Stimulated activated naive CD8-positive, alpha-beta T cell treated with anti-CD3 and anti-CD28 coated beads, Interleukin-15, Interleukin-2, amounts not matched to agents 100 U/mL and 50 U/mL, for 24 hours (primary cell): ENCODE results near the gene LRRC41.
"Not testable (repeated sequence)": the region's sequence is repeated elsewhere in the genome, so short reads cannot be mapped to it uniquely, and the experiment has no call there.

ENCODE experiments used
- ATAC-seq: fragments of 150-1000 bp; cut with Tn5 transposase; one replicate; pipeline ENCODE4 v1.10.0; 2021
- DNase-seq: peaks from one replicate; pipeline ENCODE4 v3.0.0; 2021

The LRRC41 gene

GRCh38 chr1:46303038-46303871 is at the start of gene LRRC41, which contains the start of gene UQCRH:
Gene LRRC41, minus strand, starts transcription at chr1:46303616. Its CDS starts 294 bp downstream, at chr1:46303322.
Gene UQCRH, plus strand, starts transcription at chr1:46303698. Its CDS starts 69 bp downstream, at chr1:46303767.
- ATAC-seq = peak; percentile 84
- DNase-seq = peak; percentile 92

DNA sequence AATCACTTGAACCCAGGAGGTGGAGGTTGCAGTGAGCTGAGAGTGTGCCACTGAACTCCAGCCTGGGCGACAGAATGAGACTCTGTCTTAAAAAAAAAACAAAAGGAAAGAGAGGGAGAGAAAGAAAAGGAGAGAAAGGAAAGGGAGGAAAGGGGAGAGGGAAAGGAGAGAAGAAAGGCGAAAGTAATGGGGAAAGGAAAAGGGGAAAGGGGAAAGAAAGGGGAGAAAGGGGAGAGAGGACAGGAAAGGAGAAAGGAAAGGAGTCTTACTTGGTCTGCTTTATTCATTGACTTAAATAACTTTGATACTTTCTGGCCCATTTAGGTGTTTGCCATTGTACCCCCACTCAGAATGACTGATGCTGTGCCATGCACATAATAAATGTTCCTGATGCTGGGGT is 48.9 kb upstream of the LRRC41 start:
- DNase-seq = no peak
- no peak for ATAC-seq

- ATAC-seq (no peak), DNase-seq (no peak)
Observed at GRCh38 chr1:46345281-46345680, 41.9 kb upstream of the LRRC41 start.

DNA sequence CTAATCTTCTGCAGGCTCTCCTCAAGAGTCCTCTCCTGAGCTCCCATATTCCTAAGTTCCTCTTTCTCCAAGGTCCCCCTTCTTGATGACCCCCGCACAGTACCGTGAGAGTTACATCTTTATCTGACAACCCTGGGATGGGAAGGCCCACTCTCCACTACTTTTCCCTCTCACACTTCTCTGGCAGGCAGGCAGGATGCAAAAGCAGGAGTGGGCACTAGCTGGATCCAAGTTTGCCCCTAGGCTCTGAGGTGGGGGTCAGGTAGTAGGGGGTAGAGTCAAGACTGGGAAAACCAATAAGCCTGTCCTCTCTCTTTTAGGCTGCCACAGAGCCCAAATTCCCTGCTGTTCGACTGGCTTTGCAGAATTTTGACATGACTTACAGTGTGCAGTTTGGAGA is 41.1 kb upstream of the LRRC41 start:
- DNase-seq (no peak), ATAC-seq (no peak)

GRCh38 chr1:46343705-46344104 is 40.3 kb upstream of the LRRC41 start:
- DNase-seq (no peak), ATAC-seq (no peak)

DNA sequence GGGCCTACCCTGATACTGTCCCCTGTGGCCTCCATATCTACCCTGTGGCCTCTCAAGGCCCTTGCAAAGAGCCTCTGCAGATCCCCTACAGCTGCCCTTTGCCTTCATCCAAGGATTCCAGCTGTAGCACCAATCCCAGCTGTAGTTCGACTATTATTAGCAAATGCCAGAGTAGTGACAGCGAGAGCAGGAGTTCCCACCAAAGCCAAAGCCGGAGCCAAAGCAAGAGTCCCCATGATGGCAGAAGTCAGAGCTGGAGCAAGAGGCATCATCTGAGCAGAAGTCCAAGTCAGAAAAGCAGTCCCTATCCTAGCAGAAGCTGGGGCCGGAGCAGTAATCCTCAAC is 39.9 kb upstream of the LRRC41 start:
- ATAC-seq (no peak), DNase-seq (no peak)

DNA sequence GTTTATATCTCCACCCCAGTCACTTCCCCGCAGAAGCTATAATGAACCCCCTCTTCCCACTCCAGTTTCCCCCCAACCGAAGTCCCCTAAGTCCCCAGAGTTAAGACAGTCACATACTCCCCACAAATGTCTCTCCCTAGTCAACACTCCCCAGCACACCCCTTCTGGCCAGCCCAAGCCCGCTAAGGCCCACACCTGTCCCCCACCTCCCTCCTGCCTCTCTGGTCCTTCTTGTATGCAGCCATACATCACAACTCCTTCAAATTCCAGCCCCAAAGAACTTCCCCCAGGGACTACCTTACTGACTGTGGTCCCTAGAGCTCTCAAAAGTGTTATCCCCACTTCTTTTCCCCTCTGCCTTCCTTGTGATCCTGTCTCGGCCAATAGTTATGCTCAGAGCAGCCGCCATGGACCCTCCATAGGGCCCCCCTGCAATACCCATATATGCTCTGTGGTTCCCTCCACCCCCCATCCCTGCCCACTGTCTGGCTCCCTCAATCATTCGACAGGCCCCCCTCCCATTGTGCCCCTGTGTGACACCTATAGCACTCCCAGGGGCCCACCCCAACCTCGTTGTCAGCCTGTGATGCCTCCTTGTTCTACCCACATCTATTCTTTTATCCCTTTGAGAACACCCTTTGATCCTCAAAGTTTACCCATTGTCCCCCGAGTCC is 39.4 kb upstream of the LRRC41 start:
- DNase-seq (no peak), ATAC-seq (no peak)

GRCh38 chr1:46342084-46342656 is 38.8 kb upstream of the LRRC41 start:
- ATAC-seq (no peak), DNase-seq (peak; percentile 23)

GRCh38 chr1:46341222-46342083 is 38.0 kb upstream of the LRRC41 start:
- DNase-seq (no peak), ATAC-seq (no peak)

DNA sequence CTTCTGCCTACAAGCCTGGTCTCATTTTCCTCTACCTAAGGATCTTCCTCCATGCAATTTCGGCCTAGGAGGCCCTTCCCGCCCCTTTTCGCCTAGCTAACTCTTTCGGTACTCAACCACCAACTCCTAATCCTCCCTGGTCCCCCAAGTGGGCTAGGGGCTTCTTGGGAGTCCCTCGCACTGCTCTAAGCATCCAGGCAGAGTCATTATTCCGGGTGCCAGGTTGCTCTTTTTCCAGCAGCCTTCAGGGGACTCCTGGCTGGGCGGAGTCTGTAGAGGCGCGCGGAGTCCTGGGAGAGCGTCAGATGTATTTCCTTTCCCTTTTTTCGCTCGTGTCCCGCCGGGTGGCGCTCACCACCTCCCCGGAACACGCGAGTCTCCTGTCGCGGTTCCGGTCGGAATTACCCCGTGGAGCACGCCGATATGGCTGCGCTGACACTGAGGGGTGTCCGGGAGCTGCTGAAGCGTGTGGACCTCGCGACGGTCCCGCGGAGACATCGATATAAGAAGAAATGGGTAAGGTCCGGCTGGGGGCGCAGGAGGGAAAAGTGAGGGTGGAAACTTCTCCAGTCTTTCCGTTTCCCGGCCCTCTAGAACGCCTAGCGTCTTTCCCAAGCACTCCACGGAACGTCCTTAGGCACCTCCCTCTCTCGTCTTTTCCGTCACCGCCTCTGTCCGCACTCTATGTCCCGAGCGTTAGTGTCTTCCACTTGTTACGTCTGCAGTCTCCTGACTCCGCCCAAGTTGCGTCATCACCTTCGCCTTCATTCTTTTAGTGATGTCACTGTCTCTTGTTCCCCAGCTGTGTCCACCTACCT is 37.2 kb upstream of the LRRC41 start, which contains the start of gene NSUN4:
Gene NSUN4, plus strand, starts transcription at position 404 of the 818 bp plus-strand sequence. Its CDS starts 20 bp downstream, at position 424.
- peak; percentile 93 for ATAC-seq
- DNase-seq = peak; percentile 87

DNA sequence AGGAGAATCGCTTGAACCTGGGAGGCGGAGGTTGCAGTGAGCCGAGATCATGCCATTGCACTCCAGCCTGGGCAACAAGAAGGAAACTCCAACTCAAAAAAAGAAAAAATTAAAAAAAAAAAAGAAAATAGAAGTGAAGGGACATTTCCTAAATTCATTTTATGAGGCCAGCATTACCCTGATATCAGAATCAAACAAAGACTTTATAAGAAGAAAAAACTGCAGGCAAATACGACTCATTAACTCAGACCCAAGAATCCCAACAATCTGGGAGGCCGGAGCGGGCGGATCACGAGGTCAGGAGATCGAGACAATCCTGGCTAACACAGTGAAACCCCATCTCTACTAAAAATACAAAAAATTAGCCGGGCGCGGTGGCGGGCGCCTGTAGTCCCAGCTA is 34.0 kb upstream of the LRRC41 start:
- not testable (repeated sequence) for ATAC-seq, DNase-seq

DNA sequence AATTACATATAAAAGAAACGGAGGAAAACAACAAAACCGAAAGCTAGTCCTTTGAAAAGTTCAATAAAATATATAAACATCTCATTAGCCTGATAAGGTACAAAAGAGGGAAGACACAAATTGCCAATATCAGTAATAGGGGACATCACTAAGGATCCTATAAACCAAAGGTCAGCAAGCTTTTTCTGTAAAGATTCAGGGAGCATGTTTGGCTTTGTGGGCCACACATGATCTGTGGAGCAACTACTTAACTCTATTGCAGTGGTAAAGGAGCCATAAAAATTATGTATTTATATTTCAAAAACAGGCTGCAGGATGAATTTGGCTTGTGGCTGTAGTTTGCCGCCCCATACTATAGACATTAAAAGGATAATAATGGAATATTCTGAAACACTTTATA is 31.7 kb upstream of the LRRC41 start:
- DNase-seq = no peak
- ATAC-seq = no peak

DNA sequence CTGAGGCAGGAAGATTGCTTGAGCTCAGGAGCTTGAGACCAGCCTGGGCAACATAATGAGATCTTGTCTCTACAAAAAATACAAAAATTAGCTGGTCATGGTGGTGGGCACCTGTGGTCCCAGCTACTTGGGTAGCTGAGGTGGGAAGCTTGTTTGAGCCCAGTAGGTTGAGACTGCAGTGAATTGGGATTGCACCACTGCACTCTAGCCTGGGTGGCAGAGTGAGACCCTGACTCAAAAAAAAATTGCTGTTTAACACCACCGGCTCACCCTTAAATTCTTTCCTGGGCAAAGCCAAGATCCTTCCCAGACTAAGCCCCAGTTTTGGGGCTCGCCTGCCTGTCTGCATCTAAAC is 30.6 kb upstream of the LRRC41 start:
- ATAC-seq = no peak
- no peak for DNase-seq

DNA sequence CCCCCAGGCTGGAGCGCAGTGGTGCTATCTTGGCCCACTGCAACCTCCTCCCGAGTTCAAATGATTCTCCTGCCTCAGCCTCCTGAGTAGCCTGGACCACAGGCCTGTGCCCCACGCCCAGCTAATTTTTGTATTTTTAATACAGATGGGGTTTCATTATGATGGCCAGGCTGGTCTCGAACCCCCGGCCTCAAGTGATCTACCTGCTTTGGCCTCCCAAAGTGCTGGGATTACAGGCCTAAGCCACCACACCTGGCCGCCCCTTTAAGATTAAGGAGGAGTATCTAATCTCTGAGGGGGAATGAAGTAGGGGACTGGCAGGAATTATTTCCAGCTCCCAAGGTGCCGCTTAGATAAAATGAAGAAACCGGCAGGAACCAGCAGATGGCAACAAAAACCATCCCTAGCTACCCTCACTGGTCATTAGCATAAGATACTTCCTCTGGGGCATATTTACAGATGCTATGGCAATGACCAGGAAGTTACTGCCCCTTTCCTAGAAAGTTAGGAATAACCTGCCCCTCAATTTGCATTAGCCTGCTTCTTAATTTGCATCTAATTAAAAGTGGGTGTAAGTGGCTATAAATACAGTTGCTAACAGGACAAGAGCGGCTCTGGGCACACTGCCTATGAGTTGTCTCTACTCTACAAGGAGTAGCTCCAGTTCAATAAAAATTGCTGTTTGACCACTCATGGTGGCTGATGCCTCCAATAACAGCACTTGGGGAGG is 30.0 kb upstream of the LRRC41 start:
- ATAC-seq = peak; percentile 32
- DNase-seq = no peak

- DNase-seq, ATAC-seq: not testable (repeated sequence)
Observed at GRCh38 chr1:46331786-46332540, 28.5 kb upstream of the LRRC41 start.

DNA sequence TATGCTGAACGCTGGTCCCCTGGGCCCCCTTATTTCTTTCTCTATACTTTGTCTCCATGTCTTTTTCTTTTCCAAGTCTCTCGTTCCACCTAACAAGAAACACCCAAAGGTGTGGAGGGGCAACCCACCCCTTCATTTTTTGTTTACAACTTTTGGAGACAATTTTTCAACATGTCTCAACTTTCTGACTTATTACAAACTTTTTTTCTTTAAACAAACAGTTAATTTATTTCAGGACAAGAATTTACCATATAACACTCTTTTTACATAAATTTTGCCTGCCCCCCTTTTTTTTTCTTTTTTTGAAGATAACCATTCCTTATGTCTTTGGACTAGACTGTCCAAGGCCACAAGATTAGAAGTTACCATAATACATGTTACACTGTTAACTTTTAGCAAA is 27.0 kb upstream of the LRRC41 start:
- not testable (repeated sequence) for DNase-seq, ATAC-seq

DNA sequence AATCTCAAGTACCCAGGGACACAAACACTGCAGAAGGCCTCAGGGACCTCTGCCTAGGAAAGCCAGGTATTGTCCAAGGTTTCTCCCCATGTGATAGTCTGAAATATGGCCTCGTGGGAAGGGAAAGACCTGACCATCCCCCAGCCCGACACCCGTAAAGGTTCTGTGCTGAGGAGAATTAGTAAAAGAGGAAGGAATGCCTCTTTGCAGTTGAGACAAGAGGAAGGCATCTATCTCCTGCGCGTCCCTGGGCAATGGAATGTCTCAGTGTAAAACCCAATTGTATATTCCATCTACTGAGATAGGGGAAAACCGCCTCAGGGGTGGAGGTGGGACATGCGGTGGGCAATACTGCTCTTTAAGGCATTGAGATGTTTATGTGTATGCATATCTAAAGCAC is 26.4 kb upstream of the LRRC41 start:
- ATAC-seq, DNase-seq: not testable (repeated sequence)

DNA sequence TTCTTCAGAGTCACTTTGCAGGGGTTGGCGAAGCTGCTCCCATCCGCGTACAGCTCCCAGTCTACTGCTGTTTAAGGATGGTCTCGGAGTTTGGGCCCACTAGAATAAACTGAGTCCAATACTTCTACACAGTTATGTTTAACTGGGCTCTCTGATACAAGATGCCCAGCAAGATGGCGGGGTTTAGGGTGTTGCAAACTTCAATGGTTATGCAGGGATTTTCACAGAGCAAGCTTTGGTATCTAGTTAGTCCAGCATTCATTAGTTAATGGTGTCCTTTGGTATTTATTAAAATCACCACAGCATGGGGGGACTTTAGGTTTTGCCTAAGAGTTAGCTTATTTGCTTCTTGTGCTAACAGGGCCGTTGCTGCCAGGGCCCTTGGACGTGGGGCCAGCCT is 24.8 kb upstream of the LRRC41 start:
- DNase-seq = not testable (repeated sequence)

DNA sequence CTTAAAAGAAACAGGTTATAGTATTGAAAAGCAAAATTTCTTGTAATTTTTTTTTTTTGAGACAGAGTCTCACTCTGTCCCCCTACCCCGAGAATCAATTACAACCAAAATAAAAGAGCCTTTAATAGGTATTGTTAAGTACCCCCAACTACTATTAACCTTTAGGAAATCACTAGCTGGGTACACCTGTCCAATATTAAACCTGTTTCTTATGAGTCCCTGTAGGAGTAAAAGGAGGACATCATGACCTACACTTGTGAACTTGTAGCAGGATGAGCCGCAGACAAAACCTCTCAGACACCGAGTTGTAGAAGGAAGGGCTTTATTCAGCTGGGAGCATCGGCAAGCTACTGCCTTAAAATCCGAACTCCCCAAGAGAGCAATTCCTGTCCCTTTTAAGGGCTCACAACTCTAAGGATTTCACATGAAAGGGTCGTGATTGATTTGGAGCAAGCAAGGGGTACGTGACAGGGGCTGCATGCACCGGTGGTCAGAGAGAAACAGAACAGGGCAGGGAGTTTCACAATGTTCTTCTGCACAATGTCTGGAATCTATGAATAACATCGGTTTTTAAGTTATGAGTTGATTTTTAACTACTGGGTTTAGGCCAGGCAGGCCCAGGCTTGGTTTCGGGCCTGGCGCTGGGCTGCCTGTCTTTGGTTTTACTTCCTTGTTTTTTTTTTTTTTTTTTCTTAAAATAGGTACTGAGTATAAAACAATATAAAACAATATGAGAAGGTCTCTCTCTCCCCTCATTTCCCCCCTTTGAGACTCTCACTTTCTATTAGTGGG is 22.1 kb upstream of the LRRC41 start:
- not testable (repeated sequence) for ATAC-seq, DNase-seq

More for the DNA sequence above, 24.8 kb upstream of the LRRC41 start:
- ATAC-seq = not testable (repeated sequence)
